K562 (cell line): ENCODE measurements around the gene GRIN2D. TPM values are rescaled to one million over a fixed set of nuclear protein-coding genes. Genes with fewer than 3 reads are reported as not detected.
A peak's percentile ranks its signal among the peaks of the same experiment; 100 is the strongest.

Experiments
- AFF1 ChIP-seq, 2 experiments: fragments of 450-650 bp; IDR thresholded peaks; 2 replicates each; pipeline ENCODE4 v1.6.1; 2018; ENCODE audit warnings: mild to moderate bottlenecking in 2 of 2, low read depth in 1 of 2; ENCODE audit not compliant: partially characterized antibody in 2 of 2
- CBX3 ChIP-seq, 2 experiments: IDR thresholded peaks; 1 replicate in 1 of 2; 2 replicates in 1 of 2; pipeline ENCODE4 v1.6.1; 2012; ENCODE audit warnings: inconsistent platforms in 2 of 2, low read length in 2 of 2, borderline replicate concordance in 1 of 2, control low read depth in 1 of 2
- ELF4 ChIP-seq: fragments of 450-650 bp; formaldehyde crosslinking; IDR thresholded peaks from 2 replicates; pipeline ENCODE4 v1.4.0; 2022; ENCODE audit warnings: missing genetic modification characterization
- ERF ChIP-seq: fragments of 450-650 bp; formaldehyde crosslinking; IDR thresholded peaks from 2 replicates; pipeline ENCODE4 v1.4.0; 2020; ENCODE audit warnings: mild to moderate bottlenecking, mixed read lengths
- EZH2 ChIP-seq: IDR thresholded peaks from 2 replicates; pipeline ENCODE4 v1.6.1; 2012; ENCODE audit warnings: low read depth, mild to moderate bottlenecking, inconsistent platforms, low read length, borderline replicate concordance
- FOSL1 ChIP-seq: fragments of 200-800 bp; sonication (Bioruptor generic); conservative IDR thresholded peaks from 2 replicates; pipeline ENCODE4 v1.6.1; 2016; ENCODE audit warnings: missing genetic modification characterization, missing compliant biosample characterization
- FOXA3 ChIP-seq, 2 experiments: fragments of 450-650 bp in 1 of 2; sonication (generic) in 1 of 2; formaldehyde crosslinking; IDR thresholded peaks in 1 of 2; conservative IDR thresholded peaks in 1 of 2; 2 replicates each; pipeline versions ENCODE4 v1.4.0 to v1.8.0; 2020 to 2022; ENCODE audit warnings: mild to moderate bottlenecking in 2 of 2, missing genetic modification reagents in 1 of 2
- HNRNPK ChIP-seq: fragments of 200-400 bp; formaldehyde crosslinking; IDR thresholded peaks from one replicate; pipeline ENCODE4 v1.6.1; 2018; ENCODE audit warnings: mild to moderate bottlenecking, low read depth, low read length; ENCODE audit not compliant: poor library complexity, severe bottlenecking
- KDM4B ChIP-seq, 2 experiments: fragments of 450-650 bp in 1 of 2; sonication (generic) in 1 of 2; IDR thresholded peaks; 2 replicates each; pipeline ENCODE4 v1.6.1; 2016 to 2017; ENCODE audit warnings: borderline replicate concordance in 2 of 2, antibody characterized with exemption in 1 of 2, low read depth in 1 of 2, mild to moderate bottlenecking in 1 of 2
- L3MBTL2 ChIP-seq: fragments of 450-650 bp; IDR thresholded peaks from 2 replicates; pipeline ENCODE4 v1.6.1; 2016; ENCODE audit warnings: mild to moderate bottlenecking, moderate library complexity
- MAX ChIP-seq: sonication (generic); formaldehyde crosslinking; IDR thresholded peaks from 2 replicates; pipeline ENCODE4 v1.9.0; 2022; ENCODE audit warnings: mild to moderate bottlenecking, missing genetic modification reagents
- MAZ ChIP-seq, 2 experiments: fragments of 450-650 bp in 1 of 2; sonication (generic) in 1 of 2; formaldehyde crosslinking; IDR thresholded peaks in 1 of 2; conservative IDR thresholded peaks in 1 of 2; 2 replicates each; pipeline versions ENCODE4 v1.4.0 to v1.5.0; 2020; ENCODE audit warnings: mild to moderate bottlenecking in 1 of 2, missing genetic modification reagents in 1 of 2
- NFIX ChIP-seq: fragments of 250-450 bp; sonication (Bioruptor Pico); IDR thresholded peaks from 2 replicates; pipeline ENCODE4 v1.4.0; 2020; ENCODE audit warnings: low read depth, mild to moderate bottlenecking, moderate library complexity
- OTX1 ChIP-seq: fragments of 450-650 bp; formaldehyde crosslinking; IDR thresholded peaks from 2 replicates; pipeline ENCODE4 v1.4.0; 2022; ENCODE audit warnings: mild to moderate bottlenecking
- SLC30A9 ChIP-seq: fragments of 250-450 bp; sonication (Bioruptor Pico); IDR thresholded peaks from 2 replicates; pipeline ENCODE4 v1.8.0; 2022; ENCODE audit warnings: mild to moderate bottlenecking, moderate library complexity
- TAF15 ChIP-seq: fragments of 200-400 bp; formaldehyde crosslinking; IDR thresholded peaks from 2 replicates; pipeline ENCODE4 v1.6.1; 2017; ENCODE audit warnings: mild to moderate bottlenecking, low read depth, low read length, moderate library complexity
- ZNF184 ChIP-seq: sonication (generic); formaldehyde crosslinking; IDR thresholded peaks from 2 replicates; pipeline ENCODE4 v1.5.0; 2020; ENCODE audit warnings: missing genetic modification reagents
- ZNF212 ChIP-seq: fragments of 450-650 bp; formaldehyde crosslinking; IDR thresholded peaks from 2 replicates; pipeline ENCODE4 v1.4.0; 2020; ENCODE audit warnings: mild to moderate bottlenecking
- ZNF239 ChIP-seq: fragments of 250-450 bp; sonication (Bioruptor Pico); IDR thresholded peaks from 2 replicates; pipeline ENCODE4 v1.4.0; 2020; ENCODE audit warnings: mild to moderate bottlenecking
- ZNF445 ChIP-seq: fragments of 250-450 bp; sonication (Bioruptor Pico); IDR thresholded peaks from 2 replicates; pipeline ENCODE4 v1.4.0; 2020; ENCODE audit warnings: low read depth, mild to moderate bottlenecking, moderate library complexity
- ZNF696 ChIP-seq: fragments of 250-450 bp; sonication (Bioruptor Pico); conservative IDR thresholded peaks from 2 replicates; pipeline ENCODE4 v1.4.0; 2020; ENCODE audit warnings: mild to moderate bottlenecking, moderate library complexity
- polyA plus RNA-seq, 8 experiments: library from polyadenylated mRNA; depleted of rRNA in 4 of 8; stranded (reverse) in 5 of 8; unstranded in 3 of 8; fragments of >200 nt; fragmentation: Nextera tagmentation in 2 of 8; fragmentation: Illumina TruSeq in 1 of 8; extraction: Ambion mirVana in 2 of 8; extraction: Trizol in 1 of 8; gene quantifications; 2 replicates each; pipeline versions ENCODE4 v1.2.1 to v1.2.3, GENCODE V29; 2011 to 2014; ENCODE audit warnings: inconsistent platforms in 1 of 8, missing spikeins in 1 of 8
- total RNA-seq, 7 experiments: library from RNA; depleted of rRNA in 6 of 7; stranded (reverse); fragments of >200 nt in 6 of 7; fragmentation: Illumina TruSeq in 2 of 7; extraction: Trizol in 2 of 7; gene quantifications; 2 replicates each; pipeline versions ENCODE4 v1.2.1 to v1.2.3, GENCODE V29; 2011 to 2021; ENCODE audit warnings: low replicate concordance in 1 of 7
- TF ChIP-seq, protein P1 (sequence below): sonication (generic); formaldehyde crosslinking; IDR thresholded peaks from 2 replicates; pipeline ENCODE4 v1.5.0; 2020; ENCODE audit warnings: missing genetic modification reagents

GRIN2D gene
- total and polyA plus RNA-seq, 9 of the 15 experiments (the other 6 are each of a cell fraction or from before 2014, with no cell fraction given), result 0.32 to 31.5 (median 1.8) TPM

DNA sequence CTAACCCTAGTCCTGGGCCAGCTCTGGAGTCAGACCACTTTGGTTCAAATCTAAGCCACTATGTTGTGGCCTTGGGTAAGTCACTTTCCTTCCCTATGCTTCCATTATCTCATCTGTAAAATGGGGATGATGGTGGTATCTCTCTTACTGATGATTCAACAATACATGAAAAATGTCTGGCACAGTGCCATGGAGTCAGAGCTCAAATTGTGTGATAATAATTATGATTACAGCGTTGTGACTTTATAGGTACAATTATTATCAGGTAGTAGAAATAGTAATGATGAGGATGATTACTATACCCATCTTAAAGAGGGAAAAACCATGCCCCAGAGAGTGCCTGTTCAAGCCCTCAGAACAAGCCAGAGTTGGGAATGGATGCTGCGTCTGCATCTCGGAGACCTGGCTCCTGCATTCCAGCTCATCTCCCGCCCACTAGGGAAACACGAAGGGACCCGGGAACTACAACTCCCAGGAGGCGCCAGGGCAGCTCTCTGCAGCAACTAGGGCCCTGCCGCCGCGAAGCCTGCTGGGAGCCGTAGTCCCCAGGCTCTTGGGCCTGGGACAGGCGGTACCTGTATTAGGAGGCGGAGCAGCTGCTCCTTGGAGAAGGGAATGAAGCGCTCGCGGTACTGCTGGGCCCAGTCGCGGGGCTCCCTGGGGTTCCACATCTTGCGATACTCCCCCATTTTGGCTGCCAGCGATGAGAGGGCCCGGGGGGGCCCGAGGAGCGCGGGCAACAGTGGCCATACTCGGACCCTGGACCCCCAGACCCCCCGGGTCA lies 30.6 kb upstream of the GRIN2D start (continued):
- peak; percentile 78; the same call in 1 of the 2 replicates for TF ChIP-seq ERF (CRISPR knock-in tag)
- peak; percentile 52; the same call in 1 of the 2 replicates for TF ChIP-seq ZNF239
- TF ChIP-seq ZNF445, result no peak
- peak; percentile 52; the same call in 1 of the 2 replicates for TF ChIP-seq FOSL1 (tag)
- TF ChIP-seq ZNF212 (CRISPR knock-in tag), result peak; percentile 30; the same call in 1 of the 2 replicates
- 0 out of 2 replicates have a peak, but pooled peaks have one; percentile 42 for TF ChIP-seq NFIX (CRISPR knock-in tag)
- TF ChIP-seq SLC30A9 (CRISPR knock-in tag), result no peak
- peak; percentile 10 to 71; a peak in 3 of 4 replicates for TF ChIP-seq MAZ (CRISPR knock-in tag; conservative IDR thresholded peaks at IDR 0.05 in 1 of 2, IDR thresholded peaks at IDR 0.05 in 1 of 2)
- no peak for TF ChIP-seq HNRNPK
- TF ChIP-seq ELF4, result 0 out of 2 replicates have a peak, but pooled peaks have one; percentile 45
- no peak for TF ChIP-seq TAF15
- TF ChIP-seq OTX1, result peak; percentile 49; the same call in 1 of the 2 replicates
- no peak for TF ChIP-seq ZNF696 (CRISPR knock-in tag)
- TF ChIP-seq, protein P1, sequence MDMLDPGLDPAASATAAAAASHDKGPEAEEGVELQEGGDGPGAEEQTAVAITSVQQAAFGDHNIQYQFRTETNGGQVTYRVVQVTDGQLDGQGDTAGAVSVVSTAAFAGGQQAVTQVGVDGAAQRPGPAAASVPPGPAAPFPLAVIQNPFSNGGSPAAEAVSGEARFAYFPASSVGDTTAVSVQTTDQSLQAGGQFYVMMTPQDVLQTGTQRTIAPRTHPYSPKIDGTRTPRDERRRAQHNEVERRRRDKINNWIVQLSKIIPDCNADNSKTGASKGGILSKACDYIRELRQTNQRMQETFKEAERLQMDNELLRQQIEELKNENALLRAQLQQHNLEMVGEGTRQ (CRISPR knock-in tag), result no peak
- TF ChIP-seq L3MBTL2, result peak; percentile 78
- TF ChIP-seq MAX, result no peak
- TF ChIP-seq FOXA3 (CRISPR knock-in tag; conservative IDR thresholded peaks at IDR 0.05 in 1 of 2, IDR thresholded peaks at IDR 0.05 in 1 of 2), result no peak
- TF ChIP-seq EZH2, result no peak
- peak; percentile 50 to 100 for TF ChIP-seq AFF1 (IDR thresholded peaks at IDR 0.05; ENCODE audit: low read depth in 1 of 2, partially characterized antibody in 2 of 2)
- no peak for TF ChIP-seq CBX3 (IDR thresholded peaks at IDR 0.05; ENCODE audit: borderline replicate concordance in 1 of 2, low read length in 2 of 2)
- TF ChIP-seq ZNF184 (CRISPR knock-in tag), result no peak
- peak in 1 of 2 experiments; percentile 57; a peak in 1 of 4 replicates for TF ChIP-seq KDM4B (IDR thresholded peaks at IDR 0.05; ENCODE audit: borderline replicate concordance in 2 of 2, low read depth in 1 of 2)
